NAMALWA (cell line): ENCODE measurements around the gene WDFY1.
"Not testable (repeated sequence)": the region's sequence is repeated elsewhere in the genome, so short reads cannot be mapped to it uniquely, and the experiment has no call there.

Source experiments
- DNase-seq: peaks from one replicate; pipeline ENCODE4 v3.0.0-alpha.2; 2015; ENCODE audit warnings: low spot score

The WDFY1 gene

GRCh38 chr2:223957092-223957851, 12.1 kb upstream of the WDFY1 start, which contains the start of gene MRPL44:
Gene MRPL44, plus strand, starts transcription at chr2:223957463. Its CDS starts 10 bp downstream, at chr2:223957473.
- DNase-seq = peak; percentile 95

- DNase-seq = no peak
Measured at GRCh38 chr2:223956300-223956699, 11.2 kb upstream of the WDFY1 start.

- no peak for DNase-seq
Measured at GRCh38 chr2:223954401-223954800, 9.3 kb upstream of the WDFY1 start.

GRCh38 chr2:223952280-223952968, 7.3 kb upstream of the WDFY1 start:
- DNase-seq = peak; percentile 79

- DNase-seq = peak; percentile 31
Measured at GRCh38 chr2:223950448-223951347, 5.6 kb upstream of the WDFY1 start.

GRCh38 chr2:223949241-223949840, 4.2 kb upstream of the WDFY1 start:
- DNase-seq = peak; percentile 29

- no peak for DNase-seq
Measured at GRCh38 chr2:223947711-223948205, 2.6 kb upstream of the WDFY1 start.

GRCh38 chr2:223945755-223946154, 620 bp upstream of the WDFY1 start:
- no peak for DNase-seq

- peak; percentile 50 for DNase-seq
Measured at GRCh38 chr2:223944166-223944702, 901 bp downstream of the WDFY1 start.

- no peak for DNase-seq
Measured at GRCh38 chr2:223943561-223944008, 1.6 kb downstream of the WDFY1 start.

GRCh38 chr2:223943135-223943534, 2.0 kb downstream of the WDFY1 start:
- DNase-seq = no peak

- no peak for DNase-seq
Measured at GRCh38 chr2:223941579-223942277, 3.4 kb downstream of the WDFY1 start.

- not testable (repeated sequence) for DNase-seq
Measured at GRCh38 chr2:223939438-223939837, 5.7 kb downstream of the WDFY1 start.

- no peak for DNase-seq
Measured at GRCh38 chr2:223937535-223937934, 7.6 kb downstream of the WDFY1 start.

GRCh38 chr2:223936862-223937326, 8.2 kb downstream of the WDFY1 start:
- no peak for DNase-seq

GRCh38 chr2:223935459-223936125, 9.5 kb downstream of the WDFY1 start:
- no peak for DNase-seq

GRCh38 chr2:223934870-223935269, 10.3 kb downstream of the WDFY1 start:
- no peak for DNase-seq

GRCh38 chr2:223932816-223933800, 12.0 kb downstream of the WDFY1 start:
- DNase-seq = no peak
